ENCODE results near the gene PPIH. TPM values are rescaled to one million over a fixed set of nuclear protein-coding genes. Genes with fewer than 3 reads are reported as not detected.

Gene PPIH
- total and polyA plus RNA-seq, 10 of the 15 experiments (the other 5 are each of a cell fraction or from before 2014, with no cell fraction given): 75.1 to 172 (median 122) TPM

DNA sequence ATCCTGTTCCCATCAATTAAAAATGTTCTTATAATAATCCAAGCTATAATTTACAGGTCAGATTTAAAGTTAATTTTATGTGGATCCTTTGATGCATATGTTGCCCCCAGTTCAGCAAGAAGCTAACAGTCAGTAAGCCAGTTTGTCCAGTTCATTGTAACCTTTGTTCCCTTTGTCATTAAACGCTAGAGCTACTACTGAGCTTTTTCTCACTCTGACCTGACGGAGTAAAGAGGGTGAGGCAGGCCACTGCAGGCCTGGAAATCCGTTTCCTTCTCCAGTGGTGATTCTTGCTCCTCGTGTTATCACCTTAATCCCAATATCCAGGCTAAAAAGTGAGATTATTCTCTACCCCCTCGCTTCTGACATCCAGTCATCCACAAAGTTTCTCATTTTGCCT is 34.2 kb downstream of the PPIH start (continued):
- TF ChIP-seq, protein P1, sequence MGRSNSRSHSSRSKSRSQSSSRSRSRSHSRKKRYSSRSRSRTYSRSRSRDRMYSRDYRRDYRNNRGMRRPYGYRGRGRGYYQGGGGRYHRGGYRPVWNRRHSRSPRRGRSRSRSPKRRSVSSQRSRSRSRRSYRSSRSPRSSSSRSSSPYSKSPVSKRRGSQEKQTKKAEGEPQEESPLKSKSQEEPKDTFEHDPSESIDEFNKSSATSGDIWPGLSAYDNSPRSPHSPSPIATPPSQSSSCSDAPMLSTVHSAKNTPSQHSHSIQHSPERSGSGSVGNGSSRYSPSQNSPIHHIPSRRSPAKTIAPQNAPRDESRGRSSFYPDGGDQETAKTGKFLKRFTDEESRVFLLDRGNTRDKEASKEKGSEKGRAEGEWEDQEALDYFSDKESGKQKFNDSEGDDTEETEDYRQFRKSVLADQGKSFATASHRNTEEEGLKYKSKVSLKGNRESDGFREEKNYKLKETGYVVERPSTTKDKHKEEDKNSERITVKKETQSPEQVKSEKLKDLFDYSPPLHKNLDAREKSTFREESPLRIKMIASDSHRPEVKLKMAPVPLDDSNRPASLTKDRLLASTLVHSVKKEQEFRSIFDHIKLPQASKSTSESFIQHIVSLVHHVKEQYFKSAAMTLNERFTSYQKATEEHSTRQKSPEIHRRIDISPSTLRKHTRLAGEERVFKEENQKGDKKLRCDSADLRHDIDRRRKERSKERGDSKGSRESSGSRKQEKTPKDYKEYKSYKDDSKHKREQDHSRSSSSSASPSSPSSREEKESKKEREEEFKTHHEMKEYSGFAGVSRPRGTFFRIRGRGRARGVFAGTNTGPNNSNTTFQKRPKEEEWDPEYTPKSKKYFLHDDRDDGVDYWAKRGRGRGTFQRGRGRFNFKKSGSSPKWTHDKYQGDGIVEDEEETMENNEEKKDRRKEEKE (IDR thresholded peaks at IDR 0.05): no peak

DNA sequence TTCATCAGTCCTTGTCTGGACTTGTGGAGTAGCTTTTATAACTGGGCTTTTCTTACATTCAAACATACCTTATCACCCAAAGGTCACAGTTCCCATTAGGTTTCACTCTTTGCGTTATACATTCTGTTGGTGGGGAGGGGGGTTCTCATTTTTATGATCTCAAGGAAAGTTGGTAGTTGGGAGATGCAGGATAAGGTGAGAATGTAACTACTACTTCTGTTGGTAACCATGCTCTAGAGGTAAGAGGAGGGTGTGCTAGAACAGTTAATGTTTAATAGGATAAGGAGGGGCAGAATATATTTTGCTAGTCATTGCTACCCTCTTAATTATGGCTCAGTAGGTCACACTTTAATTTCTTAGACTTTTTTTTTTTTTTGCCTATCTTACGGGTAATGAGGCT is 34.7 kb downstream of the PPIH start:
- SMC1A ChIA-PET (ENCODE audit: uncharacterized antibody, unreplicated experiment): interaction anchor here (0.9 to 1.3 kb wide), 3 partner anchors 9 to 381 kb away, joined by 3 to 4 read pairs (median 3); no protein-coding TSS in a partner anchor
- 71% methylated on average over 2 of the region's 2 CpGs for WGBS (ENCODE audit: insufficient coverage, insufficient replicate concordance, low lambda C conversion rate, missing lambda C conversion rate)
- intact Hi-C loops (cut with micrococcal nuclease; ENCODE audit: unreplicated experiment) (no loop called here), in situ Hi-C loops (cut with MboI) (no loop called here)
- Histone ChIP-seq H3K36me3 (ENCODE audit: control insufficient read depth in 2 of 2, insufficient read depth in 2 of 2, low read length in 1 of 2) (peaks cover 3 to 44% of the 10 kb centered on the region in 2 experiments), H2AFZ (ENCODE audit: control insufficient read depth, low read depth, low read length) (no peak overlapping the region), H3K27ac (ENCODE audit: control insufficient read depth, insufficient read depth) (no peak overlapping the region), H4K20me1 (ENCODE audit: control insufficient read depth, insufficient read depth) (no peaks in the 10 kb centered on the region; the same call in 1 of the 2 replicates), H3K27me3 (replicated peaks in 1 of 2; ENCODE audit: control insufficient read depth in 2 of 2, insufficient read depth in 2 of 2, low read length in 1 of 2) (no peaks in the 10 kb centered on the region), H3K79me2 (ENCODE audit: control insufficient read depth, insufficient read depth, low read length) (peaks cover 80% of the 10 kb centered on the region), H3K4me3 (0 out of 2 replicates have a peak overlapping the region, but pooled peaks have one; percentile 7), H3K9me3 (replicated peaks; ENCODE audit: control insufficient read depth, insufficient read depth, low read length) (no peaks in the 10 kb centered on the region; the same call in 2 of the 3 replicates), H3K4me2 (ENCODE audit: control insufficient read depth, insufficient read depth) (no peak overlapping the region), H3K4me1 (ENCODE audit: control insufficient read depth, insufficient read depth, low read length) (peaks cover 14% of the 10 kb centered on the region), H3K9ac (ENCODE audit: control insufficient read depth, insufficient read depth, low read length) (no peak overlapping the region)
- RAD21 ChIA-PET (ENCODE audit: unreplicated experiment): interaction anchor here (2.3 to 3.0 kb wide), 2 partner anchors 11 to 381 kb away, joined by 7 to 24 read pairs; partner anchors contain the start of gene YBX1
- no peak for DNase-seq (ENCODE audit: low read depth, low spot score)
- CTCF ChIA-PET: interaction anchor here (0.8 to 1.4 kb wide), 6 partner anchors 8 to 347 kb away, joined by 3 read pairs; no protein-coding TSS in a partner anchor
- POLR2A ChIA-PET: interaction anchor here (1.2 kb wide), 3 partner anchors 14 to 37 kb away, joined by 3 to 4 read pairs (median 4); partner anchors contain the start of gene PPIH
- ATAC-seq: 0 out of 3 replicates have a peak, but pooled peaks have one; percentile 5
- FAIRE-seq: no peak
- BruUV-seq (replicated peaks): no TSS peak
- TF ChIP-seq PML (IDR thresholded peaks at IDR 0.05; ENCODE audit: low read length) (no peak), WRNIP1 (IDR thresholded peaks at IDR 0.05; ENCODE audit: borderline replicate concordance, low read depth, low read length) (no peak), HCFC1 (IDR thresholded peaks at IDR 0.05; ENCODE audit: low read length) (no peak), IKZF1 (conservative IDR thresholded peaks at IDR 0.05) (no peak), BRCA1 (IDR thresholded peaks at IDR 0.05; ENCODE audit: low read depth, low read length) (no peak), SIN3A (IDR thresholded peaks at IDR 0.05; ENCODE audit: low read depth, low read length) (no peak), YY1 (IDR thresholded peaks at IDR 0.05; ENCODE audit: low read depth, low read length) (no peak), HDGF (IDR thresholded peaks at IDR 0.05) (no peak), EGR1 (IDR thresholded peaks at IDR 0.05; ENCODE audit: borderline replicate concordance in 1 of 2, low read depth in 2 of 2, low read length in 2 of 2) (no peak), MXI1 (IDR thresholded peaks at IDR 0.05; ENCODE audit: low read depth, low read length) (no peak)
- TF ChIP-seq, protein P2, sequence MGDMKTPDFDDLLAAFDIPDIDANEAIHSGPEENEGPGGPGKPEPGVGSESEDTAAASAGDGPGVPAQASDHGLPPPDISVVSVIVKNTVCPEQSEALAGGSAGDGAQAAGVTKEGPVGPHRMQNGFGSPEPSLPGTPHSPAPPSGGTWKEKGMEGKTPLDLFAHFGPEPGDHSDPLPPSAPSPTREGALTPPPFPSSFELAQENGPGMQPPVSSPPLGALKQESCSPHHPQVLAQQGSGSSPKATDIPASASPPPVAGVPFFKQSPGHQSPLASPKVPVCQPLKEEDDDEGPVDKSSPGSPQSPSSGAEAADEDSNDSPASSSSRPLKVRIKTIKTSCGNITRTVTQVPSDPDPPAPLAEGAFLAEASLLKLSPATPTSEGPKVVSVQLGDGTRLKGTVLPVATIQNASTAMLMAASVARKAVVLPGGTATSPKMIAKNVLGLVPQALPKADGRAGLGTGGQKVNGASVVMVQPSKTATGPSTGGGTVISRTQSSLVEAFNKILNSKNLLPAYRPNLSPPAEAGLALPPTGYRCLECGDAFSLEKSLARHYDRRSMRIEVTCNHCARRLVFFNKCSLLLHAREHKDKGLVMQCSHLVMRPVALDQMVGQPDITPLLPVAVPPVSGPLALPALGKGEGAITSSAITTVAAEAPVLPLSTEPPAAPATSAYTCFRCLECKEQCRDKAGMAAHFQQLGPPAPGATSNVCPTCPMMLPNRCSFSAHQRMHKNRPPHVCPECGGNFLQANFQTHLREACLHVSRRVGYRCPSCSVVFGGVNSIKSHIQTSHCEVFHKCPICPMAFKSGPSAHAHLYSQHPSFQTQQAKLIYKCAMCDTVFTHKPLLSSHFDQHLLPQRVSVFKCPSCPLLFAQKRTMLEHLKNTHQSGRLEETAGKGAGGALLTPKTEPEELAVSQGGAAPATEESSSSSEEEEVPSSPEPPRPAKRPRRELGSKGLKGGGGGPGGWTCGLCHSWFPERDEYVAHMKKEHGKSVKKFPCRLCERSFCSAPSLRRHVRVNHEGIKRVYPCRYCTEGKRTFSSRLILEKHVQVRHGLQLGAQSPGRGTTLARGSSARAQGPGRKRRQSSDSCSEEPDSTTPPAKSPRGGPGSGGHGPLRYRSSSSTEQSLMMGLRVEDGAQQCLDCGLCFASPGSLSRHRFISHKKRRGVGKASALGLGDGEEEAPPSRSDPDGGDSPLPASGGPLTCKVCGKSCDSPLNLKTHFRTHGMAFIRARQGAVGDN (IDR thresholded peaks at IDR 0.05): no peak
- TF ChIP-seq, protein P3, sequence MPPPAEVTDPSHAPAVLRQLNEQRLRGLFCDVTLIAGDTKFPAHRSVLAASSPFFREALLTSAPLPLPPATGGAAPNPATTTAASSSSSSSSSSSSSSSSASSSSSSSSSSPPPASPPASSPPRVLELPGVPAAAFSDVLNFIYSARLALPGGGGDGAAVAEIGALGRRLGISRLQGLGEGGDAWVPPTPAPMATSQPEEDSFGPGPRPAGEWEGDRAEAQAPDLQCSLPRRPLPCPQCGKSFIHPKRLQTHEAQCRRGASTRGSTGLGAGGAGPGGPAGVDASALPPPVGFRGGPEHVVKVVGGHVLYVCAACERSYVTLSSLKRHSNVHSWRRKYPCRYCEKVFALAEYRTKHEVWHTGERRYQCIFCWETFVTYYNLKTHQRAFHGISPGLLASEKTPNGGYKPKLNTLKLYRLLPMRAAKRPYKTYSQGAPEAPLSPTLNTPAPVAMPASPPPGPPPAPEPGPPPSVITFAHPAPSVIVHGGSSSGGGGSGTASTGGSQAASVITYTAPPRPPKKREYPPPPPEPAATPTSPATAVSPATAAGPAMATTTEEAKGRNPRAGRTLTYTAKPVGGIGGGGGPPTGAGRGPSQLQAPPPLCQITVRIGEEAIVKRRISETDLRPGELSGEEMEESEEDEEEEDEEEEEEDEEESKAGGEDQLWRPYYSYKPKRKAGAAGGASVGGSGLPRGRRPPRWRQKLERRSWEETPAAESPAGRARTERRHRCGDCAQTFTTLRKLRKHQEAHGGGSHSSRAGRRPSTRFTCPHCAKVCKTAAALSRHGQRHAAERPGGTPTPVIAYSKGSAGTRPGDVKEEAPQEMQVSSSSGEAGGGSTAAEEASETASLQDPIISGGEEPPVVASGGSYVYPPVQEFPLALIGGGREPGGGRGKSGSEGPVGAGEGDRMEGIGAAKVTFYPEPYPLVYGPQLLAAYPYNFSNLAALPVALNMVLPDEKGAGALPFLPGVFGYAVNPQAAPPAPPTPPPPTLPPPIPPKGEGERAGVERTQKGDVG (CRISPR knock-in tag; IDR thresholded peaks at IDR 0.05): no peak
